ENCODE results near the gene NTMT1.
A peak's percentile ranks its signal among the peaks of the same experiment; 100 is the strongest.
"Not testable (repeated sequence)": the region's sequence is repeated elsewhere in the genome, so short reads cannot be mapped to it uniquely, and the experiment has no call there.

NTMT1 gene, protein sequence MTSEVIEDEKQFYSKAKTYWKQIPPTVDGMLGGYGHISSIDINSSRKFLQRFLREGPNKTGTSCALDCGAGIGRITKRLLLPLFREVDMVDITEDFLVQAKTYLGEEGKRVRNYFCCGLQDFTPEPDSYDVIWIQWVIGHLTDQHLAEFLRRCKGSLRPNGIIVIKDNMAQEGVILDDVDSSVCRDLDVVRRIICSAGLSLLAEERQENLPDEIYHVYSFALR

DNA sequence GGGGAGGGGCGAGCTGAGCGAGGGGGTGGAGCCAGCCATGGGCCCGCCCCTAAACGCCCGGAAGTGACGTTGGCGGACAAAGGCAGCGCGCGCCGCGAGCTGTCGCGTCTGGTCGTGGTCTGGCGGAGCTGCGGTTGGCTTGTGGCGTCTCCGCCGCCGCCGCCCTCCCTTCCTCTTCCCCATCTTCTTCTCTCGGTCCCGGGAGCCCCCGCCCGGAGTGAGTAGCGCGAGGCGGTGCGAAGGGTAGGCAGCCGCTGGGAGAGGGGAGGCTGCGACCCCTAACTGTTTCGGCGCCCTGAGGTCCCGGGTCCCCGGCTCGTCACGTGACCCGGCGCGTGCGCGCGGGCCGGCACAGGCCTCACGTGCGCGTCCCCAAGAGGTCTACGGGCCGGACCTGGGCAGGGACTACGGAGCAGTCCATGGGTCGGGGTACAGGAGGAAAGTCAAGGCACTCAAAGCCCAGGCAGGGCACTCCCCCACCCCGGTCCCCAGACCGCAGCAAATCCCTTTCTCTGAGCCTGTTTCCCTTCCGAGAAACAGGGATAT, at the start of gene NTMT1:
Gene NTMT1 (plus strand): TSS at position 85 of the 546 bp plus-strand sequence. CDS start 6,541 bp downstream, outside the sequence.
- DNase-seq (ENCODE audit: low read depth in 3 of 3), result peak; percentile 82 to 87 (median 84)

DNA sequence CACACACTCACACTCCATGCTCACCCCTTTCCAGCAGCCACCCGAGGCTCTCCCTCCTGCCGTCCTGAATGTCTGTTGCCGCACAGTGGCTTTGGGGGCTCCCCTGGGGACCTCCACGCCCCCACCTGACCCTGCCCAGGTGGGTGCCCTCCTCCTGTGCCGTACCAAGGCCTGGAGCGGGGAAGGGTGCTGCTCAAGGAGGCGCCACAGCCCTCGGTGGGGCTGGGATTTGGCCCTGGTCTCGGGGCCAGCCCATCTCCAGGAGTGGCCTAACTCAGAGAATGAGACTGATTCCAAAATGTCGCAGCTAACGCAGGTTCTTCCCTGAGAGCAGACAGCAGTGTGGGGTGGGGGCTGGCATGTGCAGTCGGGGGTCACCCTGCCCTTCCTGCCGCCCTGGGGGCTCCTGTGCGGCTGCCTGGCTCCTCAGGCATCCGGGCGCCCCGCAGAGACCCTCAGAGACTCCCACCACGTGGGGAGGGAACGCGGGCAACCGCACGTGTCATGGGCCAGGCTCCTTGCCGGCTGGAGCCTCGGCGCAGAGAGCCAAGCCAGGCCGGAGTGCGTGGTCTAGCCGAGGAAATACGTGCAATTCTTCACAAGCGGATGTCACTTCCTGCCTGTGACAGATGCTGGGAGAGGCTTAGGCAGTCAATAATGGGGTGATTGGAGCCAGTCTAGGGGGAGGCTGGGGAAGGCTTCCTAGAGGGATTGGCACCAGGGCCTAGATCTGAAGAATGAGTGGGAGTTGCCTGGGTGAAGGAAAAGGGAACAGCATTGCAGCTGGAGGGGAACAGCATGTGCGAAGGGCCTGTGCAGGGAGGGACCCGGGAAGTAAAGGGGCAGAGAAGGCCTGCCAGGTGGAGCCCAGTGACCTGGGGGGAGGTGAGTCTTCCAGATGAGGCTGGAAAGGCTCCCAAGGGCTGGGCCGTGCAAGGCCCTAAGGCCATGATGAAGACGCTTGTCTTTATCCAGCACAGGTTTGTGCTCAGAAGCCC, 49.1 kb upstream of the NTMT1 start:
- no peak for DNase-seq (ENCODE audit: low read depth in 3 of 3)

DNA sequence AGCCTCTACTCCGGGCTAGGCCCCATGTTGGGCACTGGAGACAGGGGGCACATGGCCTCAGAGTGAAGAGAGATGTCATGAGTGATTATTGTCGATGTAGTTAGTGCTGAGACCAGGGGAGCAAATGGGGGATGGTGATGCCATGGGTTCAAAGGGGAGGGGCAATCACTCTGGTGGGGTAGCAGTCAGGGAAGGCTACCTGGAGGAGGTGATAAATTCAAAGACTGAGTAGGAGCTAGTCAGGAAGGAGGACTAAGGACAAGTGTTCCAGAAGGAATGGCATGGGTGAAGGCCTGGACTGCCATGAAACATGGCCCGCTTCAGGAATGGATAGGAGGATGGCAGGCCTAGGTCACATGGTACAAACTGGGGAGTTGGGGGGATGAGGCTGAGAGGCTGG, 46.7 kb upstream of the NTMT1 start:
- no peak for DNase-seq (ENCODE audit: low read depth in 3 of 3)

DNA sequence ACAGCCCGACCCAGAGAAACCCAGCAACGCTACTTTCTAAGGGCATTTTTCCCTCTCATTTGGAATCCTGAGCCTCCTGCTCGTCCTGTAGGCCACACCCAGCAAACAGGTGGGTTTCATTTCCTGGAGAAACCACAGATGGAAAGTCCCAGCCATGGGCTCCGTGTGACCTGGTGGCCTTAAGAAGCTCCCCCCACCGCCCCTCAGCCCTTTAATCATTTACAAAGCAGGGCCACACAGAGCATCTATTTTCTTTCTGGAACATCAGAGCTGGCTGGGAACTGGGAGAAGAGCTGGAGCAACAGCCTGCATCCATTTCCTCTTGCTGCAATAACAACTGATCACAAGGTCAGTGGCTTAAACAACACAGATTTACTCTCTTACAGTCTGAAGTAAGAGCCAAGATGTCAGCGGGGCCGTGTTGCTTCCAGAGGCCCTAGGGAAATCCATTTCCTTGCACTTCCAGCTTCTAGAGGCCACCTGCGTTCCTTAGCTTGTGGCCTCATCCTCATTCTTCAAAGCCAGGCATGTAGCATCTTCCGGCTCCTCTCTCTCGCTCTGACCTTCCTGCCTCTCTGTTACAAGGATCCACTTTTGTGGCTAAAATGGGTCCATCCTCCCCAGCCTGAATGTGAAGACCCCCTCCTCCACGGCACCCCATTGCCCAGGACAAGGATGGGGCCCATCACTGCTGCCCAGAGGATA, 45.6 kb upstream of the NTMT1 start:
- DNase-seq (ENCODE audit: low read depth in 3 of 3), result no peak

DNA sequence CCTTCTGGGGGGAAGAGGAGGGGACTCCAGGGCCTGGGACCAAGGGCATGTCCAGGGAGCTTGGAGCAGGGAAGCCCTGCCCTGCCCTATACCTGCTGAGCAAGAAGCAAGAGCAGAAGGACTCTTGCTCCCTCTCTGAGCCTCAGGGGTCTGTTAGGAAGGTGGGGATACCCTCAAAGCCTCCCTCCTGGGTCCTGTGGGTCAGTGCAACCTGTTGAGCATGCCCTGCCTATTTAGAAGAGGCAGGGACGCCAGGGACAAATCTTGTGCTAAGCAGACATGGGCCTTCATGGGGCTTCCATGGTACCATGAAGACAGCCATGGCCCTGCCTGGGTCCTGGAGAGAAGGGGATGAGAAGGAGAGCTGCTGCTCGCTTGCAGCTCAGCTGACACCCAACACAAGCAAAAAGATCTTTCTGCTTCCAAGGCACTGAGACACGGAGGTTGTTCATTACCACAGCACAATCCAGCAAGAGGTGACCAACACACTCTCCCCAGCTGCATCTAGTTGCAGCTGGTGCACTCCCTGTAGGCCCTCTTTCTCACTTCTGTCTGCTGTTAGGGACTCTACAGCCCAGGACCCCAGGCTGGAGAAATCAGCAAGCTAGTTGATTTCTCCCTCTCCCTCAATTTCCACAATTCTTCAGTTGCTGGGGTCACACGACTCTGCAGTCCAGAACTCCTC, 44.3 kb upstream of the NTMT1 start:
- DNase-seq (ENCODE audit: low read depth in 3 of 3), result no peak

DNA sequence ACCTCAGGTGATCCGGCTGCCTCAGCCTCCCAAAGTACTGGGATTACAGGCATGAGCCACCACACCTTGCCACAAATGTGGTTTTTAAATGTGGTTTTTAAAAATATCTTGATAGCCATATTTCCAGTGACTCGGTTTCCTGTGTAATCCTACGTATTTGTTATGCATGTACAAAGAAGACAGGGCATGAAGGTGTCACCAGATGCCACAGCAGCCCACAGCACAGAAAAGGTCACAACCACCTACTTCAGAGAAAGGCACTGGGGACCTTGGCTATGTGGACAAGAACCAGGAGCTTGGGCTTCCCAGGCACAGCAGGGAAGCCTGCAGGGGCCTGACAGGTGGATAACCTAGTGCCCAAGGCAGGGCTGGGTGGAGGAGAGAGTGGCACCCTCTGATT, 43.1 kb upstream of the NTMT1 start:
- no peak for DNase-seq (ENCODE audit: low read depth in 3 of 3)

DNA sequence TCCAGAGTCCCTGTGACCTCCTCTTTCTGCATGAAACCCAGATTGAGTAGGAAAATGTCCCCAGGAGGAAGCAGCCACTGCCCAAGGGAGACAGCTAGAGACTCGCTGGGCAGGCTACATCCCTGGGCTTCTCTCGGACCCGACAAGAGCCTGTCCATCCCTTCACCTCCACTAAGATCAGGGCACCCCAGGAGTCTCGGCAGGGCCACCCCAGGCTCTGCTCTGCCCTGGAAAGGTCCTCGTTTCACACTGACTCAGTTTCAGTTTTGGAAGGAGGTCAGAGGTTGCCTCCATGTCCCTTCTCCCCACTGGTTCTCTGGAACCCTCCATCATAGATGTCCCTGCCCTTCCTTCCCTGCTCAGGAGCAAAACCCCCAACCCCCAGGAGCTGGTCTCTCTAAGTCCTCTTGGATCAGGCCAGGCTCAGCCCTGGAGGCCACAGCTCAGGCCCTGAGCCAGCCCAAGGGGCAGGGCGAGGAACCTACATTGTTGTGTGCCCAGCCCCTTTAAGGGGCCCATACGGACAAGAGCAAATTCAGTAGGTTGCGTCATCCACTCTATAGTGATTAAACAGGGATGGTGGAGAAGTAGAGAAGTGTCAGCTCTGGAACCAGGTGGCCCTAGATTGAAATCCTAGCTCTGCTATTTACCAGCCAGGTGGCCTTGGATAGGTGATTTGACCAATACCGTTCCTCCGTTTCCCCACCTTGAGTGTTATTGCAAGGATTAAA, 42.5 kb upstream of the NTMT1 start:
- no peak for DNase-seq (ENCODE audit: low read depth in 3 of 3)

DNA sequence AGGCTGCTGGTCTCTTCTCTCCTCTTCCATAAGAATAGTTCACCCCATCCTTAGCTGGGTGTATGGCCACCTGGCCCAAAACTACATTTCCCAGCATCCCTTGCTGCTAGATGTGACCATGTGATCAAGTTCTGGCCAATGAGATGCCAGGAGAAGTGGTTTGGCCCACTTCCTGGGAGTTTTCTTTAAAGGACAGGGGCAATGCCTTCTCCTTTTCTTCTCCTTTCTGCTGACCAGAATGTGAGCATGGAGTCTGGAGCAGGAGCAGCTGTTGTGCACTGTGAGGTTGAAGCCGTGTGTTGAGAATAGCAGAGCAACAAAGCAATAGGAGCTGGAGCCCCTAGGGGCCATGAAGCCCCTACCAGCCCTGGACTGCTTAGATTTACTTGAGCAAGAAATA, 41.8 kb upstream of the NTMT1 start:
- peak in 2 of 3 experiments; percentile 26 to 37 for DNase-seq (ENCODE audit: low read depth in 3 of 3)

DNA sequence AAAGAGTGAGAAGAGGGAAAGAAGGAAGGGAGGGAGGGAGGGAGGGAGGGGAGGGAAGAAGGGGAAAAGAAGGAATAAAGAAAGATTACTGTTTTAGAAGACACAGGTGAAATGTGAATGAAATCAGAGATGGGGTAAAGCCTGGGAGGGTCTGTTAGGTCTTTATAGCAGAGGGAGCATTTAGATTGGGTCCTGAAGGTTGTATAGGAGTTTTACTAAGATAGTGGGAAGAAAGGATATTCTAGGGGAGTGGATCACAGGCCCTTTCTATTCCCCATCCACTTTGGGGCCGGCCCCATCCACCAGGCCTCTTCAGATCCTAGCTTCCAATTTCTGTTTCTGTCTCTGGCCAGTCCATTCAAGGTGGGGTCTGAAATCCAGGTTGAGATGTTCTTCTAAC, 40.6 kb upstream of the NTMT1 start:
- DNase-seq (ENCODE audit: low read depth in 3 of 3), result no peak

DNA sequence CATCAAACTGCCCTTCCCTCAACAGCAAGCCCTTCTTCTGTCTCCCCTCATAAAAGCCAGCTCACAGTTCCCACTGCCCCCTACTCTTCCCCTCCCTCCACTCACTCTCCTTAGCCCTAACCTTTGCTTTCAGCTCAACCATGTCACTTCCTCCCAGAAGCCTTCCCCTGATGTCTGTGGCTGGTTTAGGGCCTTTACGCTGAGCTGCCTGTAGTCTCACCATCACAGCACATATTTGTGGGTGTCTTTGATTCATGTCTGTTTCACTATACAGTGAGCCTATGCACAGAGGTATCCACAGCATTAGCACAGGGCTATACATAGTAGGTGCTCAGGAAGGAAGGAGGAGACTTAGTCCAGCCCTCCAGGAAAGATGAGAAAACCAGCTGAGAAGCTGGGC, 39.7 kb upstream of the NTMT1 start:
- DNase-seq (ENCODE audit: low read depth in 3 of 3), result no peak

DNA sequence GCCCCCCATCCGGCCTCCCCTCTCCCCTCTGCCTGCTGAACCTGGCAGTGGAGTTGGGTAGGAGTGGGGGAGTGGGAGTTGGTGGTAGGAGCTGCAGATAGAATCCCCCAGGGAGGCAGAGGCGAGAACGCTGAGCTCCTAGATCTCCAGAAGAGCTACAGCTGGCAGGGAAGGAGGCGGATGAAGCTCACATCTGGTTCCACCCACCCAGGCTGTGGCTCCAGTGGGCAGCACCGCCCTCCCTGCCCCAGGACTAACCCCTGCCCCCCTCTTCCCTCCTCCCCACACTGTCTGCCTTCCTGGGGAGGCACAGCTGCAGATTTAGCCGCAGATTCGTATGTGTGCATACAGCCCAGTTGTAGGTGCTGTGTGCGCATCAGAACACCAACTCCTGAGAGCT, 39.3 kb upstream of the NTMT1 start:
- DNase-seq (ENCODE audit: low read depth in 3 of 3), result no peak

DNA sequence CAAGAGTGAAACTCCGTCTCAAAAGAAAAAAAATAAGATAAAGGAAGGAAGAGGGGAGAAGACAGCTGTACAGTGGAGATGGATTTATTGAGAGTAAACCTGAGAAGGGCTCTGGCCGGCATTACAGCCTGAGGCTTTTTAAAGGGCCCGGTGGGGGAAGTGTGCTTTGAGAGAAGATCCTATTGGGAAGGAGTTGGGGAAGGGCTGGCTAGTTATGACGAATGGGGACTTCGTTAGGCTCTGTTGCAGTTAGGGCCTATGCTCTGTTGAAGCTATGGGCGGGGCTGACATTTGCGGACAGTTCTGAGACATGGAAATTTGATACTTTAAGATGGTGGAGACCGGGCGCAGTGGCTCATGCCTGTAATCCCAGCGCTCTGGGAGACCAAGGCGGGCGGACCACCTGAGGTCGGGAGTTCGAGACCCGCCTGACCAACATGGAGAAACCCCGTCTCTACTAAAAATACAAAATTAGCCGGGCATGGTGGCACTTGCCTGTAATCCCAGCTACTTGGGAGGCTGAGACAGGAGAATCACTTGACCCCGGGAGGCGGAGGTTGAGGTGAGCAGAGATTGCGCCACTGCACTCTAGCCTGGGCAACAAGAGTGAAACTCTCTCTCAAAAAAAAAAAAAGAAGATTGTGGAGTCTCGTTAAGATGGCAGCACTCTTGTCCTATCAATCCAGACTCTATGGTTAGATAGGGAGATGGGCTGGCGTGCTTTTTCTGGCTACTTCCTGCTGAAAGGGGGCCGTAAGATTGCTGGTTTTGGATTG, 38.3 kb upstream of the NTMT1 start:
- no peak for DNase-seq (ENCODE audit: low read depth in 3 of 3)

DNA sequence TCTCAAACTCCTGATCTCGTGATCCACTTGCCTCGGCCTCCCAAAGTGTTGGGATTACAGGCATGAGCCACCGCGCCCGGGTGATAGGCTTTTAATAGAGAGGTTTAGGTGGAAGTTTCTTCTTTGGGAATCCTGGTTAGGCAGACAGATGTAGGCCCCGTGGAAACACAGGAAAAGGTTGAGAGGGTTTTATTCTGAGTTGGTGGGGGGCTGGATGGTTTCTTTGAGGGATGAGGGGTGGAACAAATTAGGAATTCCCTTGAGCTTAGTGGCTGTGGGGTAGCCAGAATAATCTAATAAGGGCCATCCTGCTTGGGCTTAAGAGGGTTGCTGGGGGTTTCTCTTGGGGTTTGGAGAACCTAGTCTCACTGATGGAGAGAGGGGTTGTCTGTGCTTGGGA, 35.5 kb upstream of the NTMT1 start:
- no peak for DNase-seq (ENCODE audit: low read depth in 3 of 3)

DNA sequence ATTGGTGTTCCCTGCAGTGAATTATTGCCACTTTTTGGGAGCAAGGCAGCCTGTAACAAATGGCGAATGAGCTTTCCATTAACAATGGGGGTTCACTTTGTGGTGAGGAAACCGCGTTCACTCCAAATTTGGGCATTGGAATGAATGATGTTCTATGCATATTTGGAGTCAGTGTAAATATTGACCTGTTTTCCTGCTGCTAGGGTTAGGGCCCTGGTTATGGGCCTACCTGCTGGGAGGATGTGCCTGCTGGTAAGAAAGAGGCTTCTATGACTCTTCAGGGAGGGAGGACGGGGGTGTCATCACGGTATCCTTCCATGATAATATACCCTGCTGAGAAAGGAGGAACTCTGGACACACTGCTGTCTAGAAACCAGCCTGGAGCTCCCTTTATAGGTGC, 34.0 kb upstream of the NTMT1 start:
- no peak for DNase-seq (ENCODE audit: low read depth in 3 of 3)

DNA sequence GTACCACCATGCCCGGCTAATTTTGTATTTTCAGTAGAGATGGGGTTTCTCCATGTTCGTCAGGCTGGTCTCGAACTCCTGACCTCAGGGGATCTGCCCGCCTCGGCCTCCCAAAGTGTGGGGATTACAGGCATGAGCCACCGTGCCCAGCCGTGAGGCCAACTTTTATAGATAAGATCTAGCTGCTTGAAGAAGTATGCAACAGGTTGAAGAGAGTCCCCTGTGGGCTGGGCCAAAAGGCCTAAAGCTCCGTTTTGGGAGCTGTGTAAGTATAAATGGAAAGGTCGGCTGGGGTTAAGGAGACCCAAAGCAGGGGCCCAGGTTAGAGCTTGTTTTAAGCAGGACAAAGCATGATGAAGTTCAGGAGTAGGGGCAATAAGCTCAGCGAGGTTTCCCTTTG, 33.2 kb upstream of the NTMT1 start:
- DNase-seq (ENCODE audit: low read depth in 3 of 3), result not testable (repeated sequence)

DNA sequence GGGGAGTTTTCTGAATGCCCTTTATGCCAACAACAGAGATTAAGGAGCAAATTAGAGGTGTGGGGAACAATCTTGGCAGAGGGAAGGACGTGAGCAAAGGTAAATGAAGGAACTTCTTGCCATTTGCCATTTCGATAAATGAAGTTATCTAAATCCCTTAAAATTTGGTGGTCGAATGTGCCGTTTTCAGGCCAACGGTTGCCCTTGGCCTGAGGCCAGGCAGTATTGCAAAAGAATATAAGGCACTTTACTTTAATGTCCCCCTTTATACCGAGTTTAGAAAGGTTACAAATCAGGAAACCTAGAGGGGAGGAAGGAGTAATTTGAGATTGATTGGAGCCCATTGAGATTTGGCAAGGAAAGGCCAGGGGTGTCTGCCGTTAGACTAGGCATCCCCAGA, 31.3 kb upstream of the NTMT1 start:
- DNase-seq (ENCODE audit: low read depth in 3 of 3), result no peak

DNA sequence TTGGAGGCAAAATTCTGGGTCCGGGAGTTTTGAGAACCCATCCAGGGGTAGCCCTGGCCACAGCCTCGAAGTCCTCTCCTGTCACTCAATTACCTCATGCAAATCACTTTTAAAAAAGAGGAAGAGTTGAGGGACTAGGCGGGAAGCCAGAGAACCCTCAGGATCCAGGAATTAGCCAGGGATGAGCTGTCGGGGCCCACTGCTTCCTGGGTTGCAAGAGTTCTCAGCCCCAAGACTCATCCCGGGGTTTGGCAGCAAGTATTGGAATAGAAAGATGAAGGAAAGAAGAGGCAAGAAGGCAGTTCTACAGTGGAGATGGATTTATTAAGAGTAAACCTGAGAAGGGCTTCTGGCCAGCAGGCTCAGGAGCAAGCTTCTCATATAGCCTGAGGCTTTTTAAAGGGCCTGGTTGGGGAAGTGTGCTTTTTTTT, 30.6 kb upstream of the NTMT1 start:
- DNase-seq (ENCODE audit: low read depth in 3 of 3), result no peak

DNA sequence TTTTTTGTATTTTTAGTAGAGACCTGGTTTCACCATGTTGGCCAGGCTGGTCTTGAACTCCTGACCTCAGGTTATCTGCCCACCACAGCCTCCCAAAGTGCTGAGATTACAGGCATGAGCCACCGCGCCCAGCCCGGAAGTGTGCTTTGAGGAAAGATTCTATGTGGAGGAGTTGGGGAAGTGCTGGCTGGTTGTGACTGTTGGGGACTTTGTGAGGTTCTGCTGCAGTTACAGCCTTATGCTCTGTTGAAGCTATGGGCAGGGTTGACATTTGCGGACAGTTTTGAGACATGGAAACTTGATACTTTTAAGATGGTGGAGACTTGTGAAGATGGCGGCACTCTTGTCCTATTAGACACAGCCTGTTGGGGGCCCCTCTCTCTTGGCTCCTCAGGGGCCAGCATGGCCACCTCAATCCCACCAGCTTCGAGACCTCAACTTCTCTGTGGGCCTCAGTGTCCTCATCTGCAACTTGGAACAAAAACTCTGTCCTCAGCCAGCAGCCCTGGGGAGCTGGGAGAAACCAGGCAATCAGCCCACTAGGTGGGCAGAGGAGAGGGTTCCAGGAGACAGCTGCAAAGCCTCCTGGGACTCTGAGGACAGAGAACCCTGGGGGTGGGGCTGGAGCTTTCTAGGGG, 29.9 kb upstream of the NTMT1 start:
- no peak for DNase-seq (ENCODE audit: low read depth in 3 of 3)

DNA sequence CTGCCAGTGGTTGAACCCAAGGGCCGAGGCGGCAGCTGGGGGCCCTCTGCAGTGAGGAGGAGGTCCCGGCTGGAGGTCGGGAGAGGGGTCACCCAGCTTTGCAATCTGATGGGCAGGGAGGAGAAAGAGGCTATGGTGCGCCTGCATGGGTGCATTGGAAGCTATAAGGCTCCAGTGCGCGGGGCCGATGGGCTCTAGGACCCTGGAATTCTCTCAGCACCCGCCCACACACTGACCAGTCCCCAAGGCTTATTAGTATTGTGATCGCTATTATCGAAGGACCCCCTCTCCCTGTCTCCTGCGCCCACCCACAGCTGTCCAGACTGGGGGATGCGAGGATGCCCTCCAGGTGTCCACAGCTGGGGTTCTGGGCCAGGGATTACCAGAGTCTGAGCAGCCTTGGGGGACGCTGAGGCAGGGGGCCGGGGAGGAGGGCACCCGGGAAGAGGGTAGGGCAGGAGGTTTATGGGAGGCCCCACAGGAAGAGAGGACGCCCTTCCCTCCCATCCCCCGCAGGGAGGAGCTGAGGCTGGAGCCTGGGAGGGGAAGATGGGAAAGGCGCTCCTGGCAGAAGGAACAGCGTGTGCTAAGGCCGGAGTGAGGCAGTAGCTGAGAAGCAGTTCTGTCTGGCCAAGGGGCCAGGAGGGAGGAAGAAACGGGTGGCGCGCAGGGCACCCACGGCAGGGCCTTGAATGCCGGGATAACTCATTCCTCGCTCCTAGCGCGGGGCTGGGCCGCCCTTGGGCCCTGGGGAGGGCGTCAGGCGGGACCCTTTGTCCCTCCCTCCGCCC, 29.2 kb upstream of the NTMT1 start:
- DNase-seq (ENCODE audit: low read depth in 3 of 3), result no peak
